ENCODE results near the gene EIF4ENIF1. TPM values are rescaled to one million over a fixed set of nuclear protein-coding genes. Genes with fewer than 3 reads are reported as not detected.
"Not testable (repeated sequence)": the region's sequence is repeated elsewhere in the genome, so short reads cannot be mapped to it uniquely, and the experiment has no call there.

The EIF4ENIF1 gene
- total RNA-seq, 1 donor from 2014 or later, result 19.1 TPM

DNA sequence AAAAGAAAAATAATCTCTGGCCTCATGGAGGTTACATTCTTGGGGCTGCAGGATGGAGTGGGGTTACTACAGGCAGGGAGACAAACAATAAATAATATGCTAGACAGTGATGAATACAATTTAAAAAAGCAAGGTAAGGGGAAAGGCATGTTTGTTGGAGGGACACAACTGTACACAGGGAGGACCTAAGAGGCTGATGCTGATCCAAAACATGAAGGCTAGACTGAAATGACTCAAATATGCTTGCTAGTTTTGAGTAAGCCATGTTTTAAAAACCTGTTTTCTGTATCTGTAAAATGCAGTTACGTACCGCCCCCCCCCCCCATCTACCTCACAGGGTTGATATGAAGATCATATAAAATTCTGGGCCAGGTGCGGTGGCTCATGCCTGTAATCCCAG, 44.0 kb downstream of the EIF4ENIF1 start:
- no peak for DNase-seq (ENCODE audit: low read depth)

DNA sequence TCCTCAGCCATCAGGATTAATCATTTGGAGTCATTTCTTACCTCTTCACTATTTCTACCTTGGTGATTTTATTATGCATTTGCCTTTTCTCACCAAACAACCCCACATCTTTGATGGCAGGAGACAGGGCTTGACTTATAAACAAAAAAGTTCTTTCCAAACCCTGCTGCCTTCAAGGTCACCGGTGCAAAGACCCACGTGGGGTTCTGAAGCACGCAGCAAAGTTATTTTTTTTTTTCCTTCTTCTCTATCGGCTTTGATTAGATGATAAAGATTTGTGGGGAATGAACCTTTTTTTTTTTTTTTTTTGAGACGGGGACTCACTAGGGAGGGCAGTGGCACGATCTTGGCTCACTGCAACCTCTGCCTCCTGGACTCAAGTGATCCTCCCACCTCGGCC, 46.1 kb downstream of the EIF4ENIF1 start:
- DNase-seq (ENCODE audit: low read depth), result no peak

DNA sequence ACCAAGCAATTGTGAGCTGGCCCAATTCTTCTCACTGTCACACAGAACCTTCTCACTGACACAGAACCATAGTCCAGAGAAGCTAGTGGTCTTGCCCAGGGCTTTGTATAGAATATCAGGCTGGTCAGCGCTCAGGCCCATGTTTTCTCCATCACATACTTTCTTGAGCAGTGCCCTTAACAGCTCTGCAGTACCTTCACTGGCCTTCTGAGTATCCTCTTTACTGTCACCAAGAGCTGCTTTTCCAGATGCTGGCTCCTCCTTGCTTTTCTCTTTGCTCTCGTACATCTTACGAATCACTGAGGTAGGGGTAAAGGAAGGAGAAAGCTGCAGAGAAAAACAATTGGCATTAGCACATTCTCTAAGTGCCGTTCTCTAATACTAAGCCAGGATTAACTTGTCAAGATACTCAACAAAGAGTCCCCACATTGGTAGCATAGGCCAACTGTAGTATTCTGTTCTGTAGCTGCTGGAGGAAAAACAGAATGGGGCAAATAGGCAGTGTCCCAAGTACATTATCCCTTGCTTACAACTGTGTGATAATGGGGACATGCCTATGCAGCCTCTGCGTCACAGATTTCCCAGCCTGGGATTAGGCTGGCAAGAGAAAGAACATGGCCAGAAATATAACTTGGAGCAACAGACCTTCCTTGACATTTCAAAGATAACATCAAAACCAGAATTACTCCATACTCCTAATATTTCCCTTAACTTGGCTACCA, 46.7 kb downstream of the EIF4ENIF1 start:
- DNase-seq (ENCODE audit: low read depth), result no peak

DNA sequence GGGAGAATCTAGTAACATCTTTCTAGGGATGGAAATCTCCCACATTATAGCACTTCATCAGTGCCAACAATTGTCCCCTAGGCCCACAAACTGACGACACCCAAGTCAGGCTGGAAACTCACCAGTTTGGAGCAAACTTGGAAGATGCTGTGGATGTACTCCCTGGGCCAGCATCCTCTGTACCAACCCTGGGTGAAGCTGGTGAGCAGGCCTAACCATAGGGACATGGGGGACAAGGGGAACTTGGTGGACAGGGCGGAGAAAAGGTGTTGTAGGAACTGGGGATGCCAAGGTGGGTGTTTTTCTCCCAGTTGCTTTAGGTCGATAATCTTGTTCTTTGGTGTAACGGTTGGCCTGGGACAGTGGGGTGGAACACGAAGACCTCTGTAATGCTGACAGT, 48.0 kb downstream of the EIF4ENIF1 start:
- DNase-seq (ENCODE audit: low read depth), result no peak

DNA sequence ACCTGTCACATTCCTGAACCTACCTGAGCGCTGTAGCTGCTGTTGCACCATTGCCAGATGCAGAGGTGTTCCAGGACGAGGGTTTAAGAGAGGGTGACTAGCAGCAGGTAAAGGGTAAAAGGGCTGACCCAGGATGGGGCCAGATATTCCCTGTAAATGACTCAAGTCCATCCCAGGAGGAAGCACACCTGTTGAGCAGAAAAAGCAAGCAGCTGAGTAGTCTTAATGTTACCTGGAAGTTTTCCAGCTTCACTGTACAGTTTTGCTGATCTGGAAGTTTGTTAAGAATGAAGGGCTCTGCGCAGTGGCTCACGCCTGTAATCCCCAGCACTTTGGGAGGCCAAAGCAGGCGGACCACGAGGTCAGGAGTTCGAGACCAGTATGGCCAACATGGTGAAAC, 49.0 kb downstream of the EIF4ENIF1 start:
- no peak for DNase-seq (ENCODE audit: low read depth)

DNA sequence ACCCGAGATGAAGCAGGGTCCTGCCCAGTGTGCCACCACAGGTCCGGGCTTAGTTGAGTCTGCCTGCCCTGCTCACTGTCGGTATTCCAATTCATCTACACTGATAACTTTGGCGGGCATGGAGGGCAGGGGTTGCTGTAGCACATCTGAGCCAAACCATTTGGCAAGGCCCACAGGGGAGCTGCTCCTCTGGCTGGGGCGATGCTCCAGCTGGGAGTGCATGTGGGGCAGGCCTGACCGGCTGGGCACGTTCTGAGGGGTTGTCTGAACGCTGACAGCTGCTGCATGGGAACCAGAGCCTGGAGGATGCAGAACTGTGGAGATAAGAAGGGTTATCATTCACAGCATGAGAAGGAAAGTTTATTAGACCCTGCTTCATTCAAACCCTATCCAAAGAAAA, 49.8 kb downstream of the EIF4ENIF1 start:
- no peak for DNase-seq (ENCODE audit: low read depth)

DNA sequence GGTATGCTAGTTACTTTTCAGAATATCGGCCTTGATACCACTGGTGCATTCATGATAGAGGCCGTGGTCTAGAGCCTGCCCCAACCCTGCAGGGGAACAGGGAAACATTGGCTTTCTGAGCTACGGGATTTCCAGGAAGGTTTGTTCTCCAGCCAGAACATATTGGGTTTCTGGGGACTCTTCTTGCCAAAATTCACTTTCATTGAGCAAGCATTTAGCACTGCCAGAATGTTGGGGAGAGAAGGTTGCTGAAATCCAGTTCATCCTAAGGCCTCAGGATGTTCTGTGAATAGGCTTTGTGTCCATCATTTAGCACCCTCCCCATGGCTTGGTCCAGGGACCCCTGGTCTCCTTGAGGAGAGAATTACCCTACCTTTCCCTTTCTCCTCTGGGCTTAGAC, 53.5 kb downstream of the EIF4ENIF1 start:
- no peak for DNase-seq (ENCODE audit: low read depth)

DNA sequence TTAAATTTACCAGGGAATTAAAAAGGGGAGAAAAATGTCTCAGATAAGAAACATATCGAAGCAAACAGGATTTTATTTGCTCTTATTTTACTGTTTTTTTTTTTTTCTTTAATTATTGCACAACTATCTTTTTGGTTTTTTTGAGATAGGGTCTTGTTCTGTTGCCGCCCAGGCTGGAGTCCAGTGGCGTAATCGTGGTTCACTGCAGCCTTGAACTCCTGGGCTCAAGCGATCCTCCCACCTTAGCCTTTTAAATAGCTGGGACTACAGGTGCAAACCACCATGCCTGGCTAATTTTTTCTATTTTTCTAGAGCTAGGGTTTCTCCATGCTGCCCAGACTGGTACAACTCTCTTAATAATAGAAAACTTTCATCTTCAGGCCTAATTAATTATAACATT, 57.7 kb downstream of the EIF4ENIF1 start:
- no peak for DNase-seq (ENCODE audit: low read depth)

DNA sequence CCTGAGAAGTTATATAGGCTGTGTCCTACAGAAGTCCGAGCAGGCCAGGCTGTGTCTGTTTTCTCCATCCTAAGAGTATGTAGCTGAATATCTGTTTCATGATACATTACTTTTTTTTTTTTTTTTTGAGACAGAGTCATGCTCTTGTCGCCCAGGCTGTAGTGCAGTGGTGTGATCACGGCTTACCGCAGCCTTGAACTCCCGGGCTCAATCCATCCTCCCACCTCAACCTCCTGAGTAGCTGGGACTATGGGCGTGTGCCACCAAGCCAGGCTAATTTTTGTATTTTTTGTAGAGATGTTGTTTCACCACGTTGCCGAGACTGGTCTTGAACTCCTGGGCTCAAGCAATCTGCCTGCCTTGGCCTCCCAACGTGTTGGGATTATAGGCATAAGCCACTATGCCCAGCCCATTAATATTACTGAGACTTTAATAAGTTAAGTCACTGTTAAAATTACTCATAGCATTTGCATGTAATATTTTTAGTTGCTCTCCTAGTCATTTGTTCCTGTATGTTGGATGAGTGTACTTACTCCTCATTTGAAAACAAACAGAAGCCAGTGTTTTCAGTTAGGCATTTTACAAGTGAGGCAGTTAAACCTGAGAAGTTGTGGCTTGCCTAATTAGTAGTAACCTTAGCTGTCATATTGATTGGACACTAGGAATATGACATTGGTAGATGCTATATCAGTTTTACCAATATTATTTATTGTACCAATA, 64.2 kb downstream of the EIF4ENIF1 start:
- no peak for DNase-seq (ENCODE audit: low read depth)

DNA sequence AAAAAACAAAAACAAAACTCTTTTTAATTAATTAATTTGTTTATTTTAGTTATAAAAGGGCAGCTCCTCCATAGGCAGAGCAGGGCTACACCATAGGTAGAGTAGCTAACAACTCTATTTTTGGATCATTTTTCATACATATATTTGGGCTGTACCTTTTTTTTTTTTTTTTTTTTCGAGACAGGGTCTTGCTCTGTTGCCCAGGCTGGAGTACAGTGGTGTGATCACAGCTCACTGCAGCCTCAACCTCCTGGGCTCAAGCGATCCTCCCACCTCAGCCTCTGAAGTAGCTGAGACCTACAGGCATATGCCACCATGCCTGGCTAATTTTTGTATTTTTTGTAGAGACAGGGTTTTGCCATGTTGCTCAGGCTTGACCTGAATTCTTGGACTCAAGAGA, 87.3 kb downstream of the EIF4ENIF1 start:
- DNase-seq (ENCODE audit: low read depth), result not testable (repeated sequence)

DNA sequence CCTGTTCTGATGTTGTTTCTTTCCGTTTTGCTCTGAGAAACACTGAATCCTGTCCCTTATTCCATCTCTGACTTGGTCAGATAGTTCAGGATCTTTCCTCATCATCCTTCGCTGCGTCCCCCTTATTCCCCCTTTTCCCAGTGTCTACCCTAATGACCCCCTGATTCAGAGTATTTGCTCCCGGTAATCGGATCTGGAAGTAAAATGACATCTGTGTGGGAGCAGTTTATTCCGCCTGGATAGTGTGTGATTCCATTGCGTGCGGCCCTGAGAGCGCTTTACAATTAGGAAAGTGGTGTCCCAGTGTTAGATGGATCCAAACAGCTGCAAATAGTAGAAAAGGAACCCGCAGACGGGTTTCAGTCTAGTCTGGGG, 89.6 kb downstream of the EIF4ENIF1 start:
- DNase-seq (ENCODE audit: low read depth), result peak; percentile 17

DNA sequence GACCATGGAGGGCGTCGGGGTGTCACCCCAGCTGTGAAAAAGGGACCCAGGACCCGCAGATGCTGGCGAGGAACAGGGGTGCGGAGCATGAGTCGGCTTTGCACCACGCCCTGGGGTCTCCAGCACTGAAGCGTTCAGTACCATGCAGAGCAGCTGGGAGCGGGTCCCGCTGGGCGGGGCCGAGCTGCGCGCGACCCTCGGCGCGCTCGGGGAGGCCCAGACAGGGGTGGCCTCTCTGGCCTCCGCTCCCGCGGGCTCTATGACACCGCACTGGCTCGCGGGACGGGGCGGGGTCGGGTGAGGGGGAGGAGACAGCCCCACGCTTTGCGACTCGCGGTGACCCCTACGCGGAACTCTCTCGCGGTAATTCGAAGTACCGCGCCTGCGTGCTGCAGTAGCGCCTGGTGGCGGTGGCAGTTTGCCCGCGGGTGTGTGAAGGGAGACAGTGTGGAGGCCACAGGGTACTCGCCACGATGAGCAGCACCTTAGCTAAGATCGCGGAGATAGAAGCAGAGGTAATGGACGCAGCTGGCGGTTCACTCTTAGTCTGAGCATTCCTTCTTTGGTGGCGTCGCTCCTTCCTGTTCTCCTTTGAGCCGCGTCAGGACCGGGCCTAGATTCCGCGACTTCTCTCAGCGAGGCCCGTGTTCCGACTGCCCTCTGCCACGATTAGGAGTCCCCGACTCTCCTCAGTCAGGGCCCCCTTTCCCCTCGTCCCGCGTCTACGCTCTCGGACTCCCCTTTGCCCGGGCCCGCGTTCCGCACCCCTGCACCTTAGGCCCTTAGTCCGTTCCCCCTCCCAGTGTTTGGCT, 90.2 kb downstream of the EIF4ENIF1 start, which contains the start of gene DRG1:
TSS of gene DRG1 (plus strand) at position 394 of the 812 bp plus-strand sequence. CDS start at position 474, 80 bp downstream.
- DNase-seq (ENCODE audit: low read depth), result peak; percentile 83

DNA sequence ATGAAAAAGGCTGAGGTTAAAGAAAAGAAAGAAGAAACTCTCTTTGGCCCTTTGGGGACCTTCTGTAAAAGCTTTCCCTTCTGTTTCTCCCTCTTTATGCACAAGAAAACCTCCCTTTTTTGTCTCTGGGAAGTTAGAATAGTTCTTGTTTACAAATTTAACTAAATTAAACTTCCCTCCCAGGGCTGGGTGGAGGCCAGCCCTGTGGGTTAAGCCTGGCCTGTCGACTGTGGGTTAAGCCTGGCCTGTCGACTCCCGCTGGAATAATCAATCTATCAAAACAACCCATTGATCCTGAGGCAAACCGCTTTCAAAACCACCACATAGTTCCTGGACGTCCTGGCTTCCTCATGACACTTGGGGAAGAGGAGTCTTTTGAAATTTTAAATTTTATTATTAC, 91.4 kb downstream of the EIF4ENIF1 start:
- DNase-seq (ENCODE audit: low read depth), result no peak

DNA sequence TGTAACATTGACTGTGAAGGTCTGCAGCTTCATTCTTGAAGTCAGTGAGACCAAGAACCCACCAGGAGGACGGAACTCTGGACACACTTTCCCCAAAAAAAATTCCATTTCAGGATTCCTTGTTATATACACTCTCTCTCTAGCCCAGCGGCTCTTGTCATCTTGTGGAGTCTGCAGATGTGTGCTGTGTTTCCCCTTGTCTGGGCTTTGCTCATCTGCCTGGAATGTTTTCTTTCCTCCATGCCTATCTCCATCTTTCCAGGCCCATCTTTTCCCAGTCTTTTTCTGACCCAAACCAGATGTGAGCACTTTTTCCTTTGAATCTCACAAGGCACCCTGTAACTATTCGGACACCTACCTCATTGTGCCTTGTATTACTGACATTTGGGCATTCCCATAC, 95.3 kb downstream of the EIF4ENIF1 start:
- DNase-seq (ENCODE audit: low read depth), result no peak

DNA sequence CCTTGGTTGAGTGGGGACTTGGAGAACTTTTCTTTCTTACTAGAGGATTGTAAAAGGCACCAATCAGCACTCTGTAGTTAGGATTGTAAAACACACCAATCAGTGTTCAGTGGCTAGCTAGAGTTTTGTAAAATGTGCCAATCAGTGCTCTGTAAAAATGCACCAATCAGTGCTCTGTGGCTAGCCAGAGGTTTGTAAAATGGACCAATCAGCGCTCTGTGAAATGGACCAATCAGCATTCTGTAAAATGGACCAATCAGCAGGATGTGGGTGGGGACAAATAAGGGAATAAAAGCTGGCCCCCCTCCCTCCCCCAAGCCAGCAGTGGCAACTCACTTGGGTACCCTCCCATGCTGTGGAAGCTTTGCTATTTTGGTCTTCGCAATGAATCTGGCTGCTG, 95.7 kb downstream of the EIF4ENIF1 start:
- DNase-seq (ENCODE audit: low read depth), result no peak

Other genes starting within 250 kb of the EIF4ENIF1 start
- gene PIK3IP1, start 197.4 kb downstream of the EIF4ENIF1 start, total RNA-seq, result 28.5 and 30.9 TPM in 2 replicates
- 17.7 and 19.2 TPM in 2 replicates for gene PATZ1, start 143.5 kb downstream of the EIF4ENIF1 start, total RNA-seq
- gene DRG1, start 90.2 kb downstream of the EIF4ENIF1 start, total RNA-seq, result 60.2 and 66.2 TPM in 2 replicates
- 12.3 and 20.2 TPM in 2 replicates for gene SFI1, start 6.7 kb upstream of the EIF4ENIF1 start, total RNA-seq
- gene PISD, start 172.4 kb upstream of the EIF4ENIF1 start, total RNA-seq, result 77.1 and 81.6 TPM in 2 replicates